Stimulated activated CD4-positive, alpha-beta T cell treated with anti-CD3 and anti-CD28 coated beads, Interleukin-12 subunit alpha, Interleukin-12 subunit beta, amount 100 ng/mL, for 24 hours (primary cell): ENCODE results near the gene RHOH.
"Not testable (repeated sequence)": the region's sequence is repeated elsewhere in the genome, so short reads cannot be mapped to it uniquely, and the experiment has no call there.

Source experiments
- DNase-seq, 2 experiments: peaks; one replicate each; pipeline ENCODE4 v3.0.0-alpha.2; 2020; ENCODE audit warnings: low read depth in 2 of 2

RHOH gene

GRCh38 chr4:40196724-40197281 is at the start of gene RHOH:
RHOH (plus strand) TSS chr4:40197031; CDS start chr4:40243387, 46,356 bp downstream.
- peak; percentile 54 to 65 for DNase-seq

DNA sequence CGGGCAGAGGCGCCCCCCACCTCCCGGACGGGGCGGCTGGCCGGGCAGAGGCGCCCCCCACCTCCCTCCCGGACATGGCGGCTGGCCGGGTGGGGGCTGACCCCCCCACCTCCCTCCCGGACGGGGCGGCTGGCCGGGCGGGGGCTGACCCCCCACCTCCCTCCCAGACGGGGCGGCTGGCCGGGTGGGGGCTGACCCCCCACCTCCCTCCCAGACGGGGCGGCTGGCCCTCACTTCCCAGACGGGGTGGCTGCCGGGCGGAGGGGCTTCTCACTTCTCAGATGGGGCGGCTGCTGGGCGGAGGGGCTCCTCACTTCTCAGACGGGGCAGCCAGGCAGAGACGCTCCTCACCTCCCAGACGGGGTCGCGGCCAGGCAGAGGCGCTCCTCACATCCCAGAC is 49.3 kb upstream of the RHOH start:
- DNase-seq, result not testable (repeated sequence)

- DNase-seq, result peak; percentile 42 to 58
Observed at GRCh38 chr4:40149960-40150385, 46.9 kb upstream of the RHOH start.

GRCh38 chr4:40150932-40151331 is 45.9 kb upstream of the RHOH start:
- DNase-seq, result no peak

DNA sequence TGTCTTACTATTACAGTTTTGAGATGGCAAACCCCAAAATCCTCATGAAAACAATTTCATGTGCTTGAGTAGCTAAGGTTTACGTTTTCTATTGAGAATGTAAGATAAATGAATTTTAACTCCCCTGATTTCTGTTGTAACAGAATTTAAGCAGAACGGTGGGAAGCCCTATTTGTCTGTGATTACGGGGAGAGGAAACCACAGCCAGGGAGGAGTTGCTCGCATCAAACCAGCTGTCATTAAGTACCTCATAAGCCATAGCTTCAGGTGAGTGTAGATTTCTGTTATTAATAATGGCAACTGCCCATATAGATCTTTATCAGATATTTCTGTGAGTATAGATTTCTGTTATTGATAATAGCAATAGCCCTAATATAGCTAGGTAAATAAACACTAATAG is 44.2 kb upstream of the RHOH start:
- DNase-seq, result no peak

GRCh38 chr4:40157436-40157835 is 39.4 kb upstream of the RHOH start:
- DNase-seq, result no peak

GRCh38 chr4:40160258-40160657 is 36.6 kb upstream of the RHOH start:
- DNase-seq, result no peak

- DNase-seq, result no peak
Observed at GRCh38 chr4:40164459-40164858, 32.4 kb upstream of the RHOH start.

GRCh38 chr4:40165916-40166315 is 30.9 kb upstream of the RHOH start:
- no peak for DNase-seq

GRCh38 chr4:40168070-40168469 is 28.8 kb upstream of the RHOH start:
- DNase-seq, result no peak

DNA sequence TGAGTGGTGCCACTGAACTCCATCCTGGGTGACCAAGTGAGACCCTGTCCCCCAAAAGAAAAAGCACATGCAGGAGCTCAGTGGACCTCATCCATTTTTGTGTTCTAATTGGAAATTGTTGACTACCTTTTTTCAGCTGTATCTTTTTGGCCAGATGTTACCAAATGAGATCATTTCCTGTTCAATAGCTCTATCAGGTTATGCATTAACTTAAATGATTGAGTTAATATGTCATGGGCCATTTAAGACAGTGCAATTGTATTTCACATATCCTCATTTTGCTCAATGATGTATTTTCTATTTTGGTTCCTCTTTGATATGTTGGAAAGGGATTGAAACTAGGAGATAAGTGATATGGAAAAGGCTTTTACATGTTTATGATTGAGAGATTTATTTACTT is 26.2 kb upstream of the RHOH start:
- no peak for DNase-seq

GRCh38 chr4:40173470-40173875 is 23.4 kb upstream of the RHOH start:
- no peak for DNase-seq

GRCh38 chr4:40176602-40177001 is 20.2 kb upstream of the RHOH start:
- no peak for DNase-seq

GRCh38 chr4:40177591-40177990 is 19.2 kb upstream of the RHOH start:
- DNase-seq, result no peak

DNA sequence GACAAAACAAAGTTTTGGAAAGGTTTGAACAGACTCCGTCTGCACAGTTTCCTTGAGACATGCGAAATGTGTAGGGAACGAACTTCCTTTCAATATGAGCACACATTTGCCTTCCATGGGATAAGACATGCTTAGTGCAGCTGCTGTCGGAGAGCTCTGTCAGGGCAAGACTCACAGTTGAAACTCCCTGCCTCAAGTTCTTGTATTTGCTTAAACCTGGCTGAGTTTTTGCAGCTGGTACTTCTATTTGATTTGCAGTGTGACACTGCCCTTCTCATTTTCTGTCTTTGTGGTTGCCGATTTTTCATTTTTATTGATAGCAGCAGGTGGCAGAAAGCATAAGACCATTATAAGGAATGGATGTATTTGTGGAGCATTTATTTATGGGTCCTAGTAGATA is 18.2 kb upstream of the RHOH start:
- no peak for DNase-seq

DNA sequence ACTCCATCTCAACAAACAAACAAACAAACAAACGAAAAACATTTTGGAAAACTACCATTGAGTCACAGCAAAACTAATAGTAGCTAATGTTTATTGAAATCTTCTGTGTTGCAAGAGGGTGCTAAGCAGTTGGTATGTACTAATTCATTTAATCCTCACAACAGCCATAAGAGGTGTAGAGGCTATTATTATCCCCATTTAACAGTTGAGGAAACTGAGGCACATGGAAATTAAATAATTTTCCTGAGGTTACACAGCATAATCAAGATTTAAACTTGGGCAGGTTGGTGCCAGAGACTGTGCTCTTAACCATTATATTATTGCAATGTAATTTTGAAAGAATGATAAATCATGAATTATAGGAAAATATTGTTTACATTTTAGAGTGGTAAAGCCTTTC is 17.5 kb upstream of the RHOH start:
- no peak for DNase-seq

DNA sequence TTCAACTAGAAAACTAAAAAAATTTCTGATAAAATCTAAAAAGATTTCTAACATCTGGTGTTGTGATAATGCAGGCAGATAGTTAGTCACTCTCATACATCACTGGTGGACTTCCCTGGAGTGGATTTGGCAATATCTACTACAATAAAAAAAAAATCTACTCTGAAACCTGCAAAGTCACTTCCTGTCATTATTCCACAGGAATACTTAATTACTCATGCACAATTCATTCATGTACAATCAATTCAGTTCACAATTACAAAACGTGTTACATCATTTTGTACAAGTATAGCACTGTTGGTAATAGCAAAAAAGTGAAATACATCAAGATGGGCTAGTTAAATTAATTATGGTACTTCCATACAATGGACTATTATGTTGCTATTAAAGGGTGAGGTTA is 16.5 kb upstream of the RHOH start:
- no peak for DNase-seq

- DNase-seq, result no peak
Observed at GRCh38 chr4:40182001-40182400, 14.8 kb upstream of the RHOH start.

GRCh38 chr4:40182954-40183353 is 13.9 kb upstream of the RHOH start:
- no peak for DNase-seq

DNA sequence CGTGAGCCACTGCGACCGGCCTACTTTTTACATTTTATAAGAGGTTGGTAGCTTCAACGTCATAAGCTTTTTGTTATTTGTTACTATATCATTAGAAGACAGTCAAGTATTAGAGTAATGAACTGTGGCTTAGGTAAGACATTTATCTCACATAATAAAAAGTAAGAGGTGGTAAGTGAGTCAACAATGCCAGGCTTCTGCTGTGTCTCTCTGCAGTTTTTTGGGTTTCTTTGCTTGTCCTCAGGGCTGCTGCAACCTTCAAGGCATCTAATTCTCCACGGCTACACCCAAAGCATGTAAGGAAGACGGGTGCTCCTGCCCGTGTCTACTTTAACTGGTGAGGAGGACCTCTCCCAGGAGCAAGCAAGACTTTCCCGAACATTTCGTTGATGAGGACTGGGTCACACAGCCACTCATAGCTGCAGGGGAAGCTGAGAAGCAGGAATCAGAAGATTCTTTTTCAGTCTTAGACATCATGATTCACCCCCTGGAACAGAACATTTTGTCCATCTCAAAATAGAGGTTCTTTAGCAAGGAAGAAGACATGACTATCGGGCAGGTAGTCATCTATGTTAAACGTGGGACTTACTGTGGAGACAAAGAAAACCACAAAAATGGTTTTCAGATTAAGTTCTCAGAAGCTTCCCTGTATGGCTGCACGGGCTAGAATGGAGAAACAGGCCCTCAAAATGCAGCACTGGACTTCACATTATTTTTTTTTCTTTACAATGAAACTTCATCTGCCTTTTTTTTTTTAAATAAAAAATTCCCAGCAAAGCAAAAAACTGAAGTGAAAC is 13.0 kb upstream of the RHOH start:
- no peak for DNase-seq

GRCh38 chr4:40185830-40186664 is 10.8 kb upstream of the RHOH start:
- DNase-seq, result no peak

- no peak for DNase-seq
Observed at GRCh38 chr4:40186665-40187014, 10.2 kb upstream of the RHOH start.

DNA sequence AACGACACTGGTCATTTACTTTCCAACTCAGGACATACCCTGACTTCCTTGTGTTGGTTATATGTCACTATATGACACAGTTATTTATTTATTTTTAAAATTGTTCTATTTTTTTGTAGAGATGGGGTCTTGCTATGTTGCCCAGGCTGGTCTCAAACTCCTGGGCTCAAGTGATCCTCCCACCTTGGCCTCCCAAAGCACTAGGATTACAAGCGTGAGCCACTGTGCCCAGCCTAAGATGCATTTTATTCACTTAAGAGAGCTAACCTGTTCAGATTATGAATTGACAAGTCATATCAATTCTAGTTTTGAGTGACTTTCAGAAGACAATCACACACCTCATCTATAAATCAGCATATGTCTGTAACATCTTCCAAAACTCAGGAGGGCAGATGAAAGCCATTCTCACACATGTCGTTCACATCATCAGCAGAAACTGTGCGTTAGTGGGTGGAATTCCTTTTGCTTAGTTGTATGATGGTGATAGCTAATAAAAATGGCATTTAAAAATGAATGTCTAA is 9.4 kb upstream of the RHOH start:
- no peak for DNase-seq
